Esophagus muscularis mucosa (tissue), 3 donors: ENCODE measurements around the gene OGDH.

ENCODE experiments used
- CTCF ChIP-seq, 3 experiments: fragments of 200-600 bp in 2 of 3; fragments of 450-650 bp in 1 of 3; sonication (generic) in 2 of 3; IDR thresholded peaks; one replicate each; pipeline ENCODE4 v1.5.1; 2017 to 2019; ENCODE audit warnings: antibody characterized with exemption in 3 of 3, mild to moderate bottlenecking in 2 of 3, moderate library complexity in 1 of 3
- POLR2AphosphoS5 ChIP-seq, 2 donors: sonication (generic); formaldehyde crosslinking; IDR thresholded peaks; one replicate each; pipeline ENCODE4 v1.6.1; 2017; ENCODE audit warnings: antibody characterized with exemption in 2 of 2

DNA sequence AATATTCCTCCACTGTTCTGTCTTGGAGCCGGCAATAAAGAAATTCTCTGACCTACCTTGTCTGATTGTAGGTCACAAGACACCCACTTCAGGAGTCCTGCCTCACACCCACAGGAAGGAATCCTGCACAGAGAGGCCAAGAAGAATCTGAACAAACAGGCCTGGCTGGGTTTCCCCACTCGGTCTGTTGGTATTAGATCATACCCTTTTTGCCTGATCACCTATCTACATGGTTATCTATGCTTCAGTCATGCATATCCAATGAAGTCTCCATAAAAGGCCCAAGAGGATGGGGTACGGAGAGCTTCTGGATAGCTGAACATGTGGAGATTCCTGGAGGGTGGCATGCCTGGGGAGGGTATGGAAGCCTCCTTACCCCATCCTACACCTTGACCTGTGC is 12.3 kb downstream of the OGDH start:
- TF ChIP-seq POLR2AphosphoS5 (IDR thresholded peaks at IDR 0.05) (no peak), CTCF (IDR thresholded peaks at IDR 0.05) (no peak)
